Endothelial cell of umbilical vein (primary cell): ENCODE results near the gene PPP1R12A. TPM values are rescaled to one million over a fixed set of nuclear protein-coding genes. Genes with fewer than 3 reads are reported as not detected.
"Not testable (repeated sequence)": the region's sequence is repeated elsewhere in the genome, so short reads cannot be mapped to it uniquely, and the experiment has no call there.

Experiments
- BruUV-seq: library from RNA; stranded (reverse); fragments of 400-500 nt; replicated peaks from 2 replicates; lab custom pipeline; 2021; lab: Mats Ljungman, UMichigan
- CTCF ChIA-PET: fragments of 300-600, 350-600 bp; sonication (Branson Sonifier 250); formaldehyde crosslinking; loops from one replicate; lab custom pipeline; 2021; ENCODE audit warnings: antibody characterized with exemption, inconsistent platforms; lab: Charles Lee
- POLR2A ChIA-PET: fragments of 300-600, 350-600 bp; sonication (Branson Sonifier 250); formaldehyde crosslinking; loops from one replicate; lab custom pipeline; 2021; ENCODE audit warnings: antibody characterized with exemption, inconsistent platforms; lab: Charles Lee
- DNase-seq: peaks from one replicate; pipeline ENCODE4 v3.0.0-alpha.2; 2011; ENCODE audit warnings: low read depth, low spot score
- FAIRE-seq: peaks from 2 replicates; lab custom pipeline; 2011; peaks lifted over from hg19 to GRCh38; lab: Jason Lieb, UNC
- H2AFZ ChIP-seq: 2 replicates; pipeline ENCODE4 v1.6.0; 2012; ENCODE audit warnings: low read depth, low read length, control low read depth, inconsistent platforms
- H3K27ac ChIP-seq: 2 replicates; pipeline ENCODE4 v1.5.1; 2011; ENCODE audit warnings: low read depth, mild to moderate bottlenecking, control low read depth, low read length, moderate library complexity; ENCODE audit not compliant: insufficient read depth
- H3K27me3 ChIP-seq, 2 experiments: 2 replicates each; pipeline versions ENCODE4 v1.6.0 to v1.6.1; 2011; ENCODE audit warnings: low read length in 2 of 2, mixed read lengths in 1 of 2; ENCODE audit not compliant: control insufficient read depth in 2 of 2, insufficient read depth in 2 of 2
- H3K36me3 ChIP-seq, 2 experiments: 2 replicates in 1 of 2; 3 replicates in 1 of 2; pipeline ENCODE4 v1.5.1; 2011; ENCODE audit warnings: low read length in 2 of 2, mild to moderate bottlenecking in 1 of 2, moderate library complexity in 1 of 2; ENCODE audit not compliant: control insufficient read depth in 2 of 2, insufficient read depth in 2 of 2; ENCODE audit errors: extremely low read depth in 1 of 2
- H3K4me1 ChIP-seq: 3 replicates; pipeline ENCODE4 v1.5.1; 2011; ENCODE audit warnings: mild to moderate bottlenecking, low read length; ENCODE audit not compliant: control insufficient read depth, insufficient read depth; ENCODE audit errors: extremely low read depth
- H3K4me2 ChIP-seq: 2 replicates; pipeline ENCODE4 v1.6.1; 2011; ENCODE audit warnings: low read length, control low read depth, mixed read lengths; ENCODE audit not compliant: insufficient read depth
- H3K4me3 ChIP-seq, 3 experiments: fragments of 200-600 bp in 1 of 3; sonication (generic), shearing (Covaris generic) in 1 of 3; replicated peaks in 1 of 3; 2 replicates each; pipeline ENCODE4 v1.5.1; 2011 to 2016; ENCODE audit warnings: control low read depth in 3 of 3, low read length in 3 of 3, mild to moderate bottlenecking in 2 of 3, inconsistent platforms in 1 of 3, low read depth in 1 of 3, moderate library complexity in 1 of 3; ENCODE audit not compliant: insufficient read depth in 1 of 3
- H3K79me2 ChIP-seq: 2 replicates; pipeline ENCODE4 v1.6.0; 2012; ENCODE audit warnings: low read length, inconsistent platforms; ENCODE audit not compliant: control insufficient read depth, insufficient read depth
- H3K9ac ChIP-seq: replicated peaks from 2 replicates; pipeline ENCODE3; 2011; ENCODE audit warnings: low read length, control low read depth; ENCODE audit not compliant: insufficient read depth; ENCODE audit errors: extremely low read depth
- H3K9me1 ChIP-seq: replicated peaks from 3 replicates; pipeline ENCODE4 v1.6.0; 2011; ENCODE audit warnings: mild to moderate bottlenecking, low read length; ENCODE audit not compliant: control insufficient read depth, insufficient read depth; ENCODE audit errors: extremely low read depth
- H3K9me3 ChIP-seq: replicated peaks from 2 replicates; pipeline ENCODE4 v1.5.1; 2012; ENCODE audit warnings: low read length, inconsistent platforms; ENCODE audit not compliant: control insufficient read depth, insufficient read depth
- H4K20me1 ChIP-seq: replicated peaks from 2 replicates; pipeline ENCODE3; 2011; ENCODE audit warnings: mild to moderate bottlenecking, low read length; ENCODE audit not compliant: control insufficient read depth, insufficient read depth; ENCODE audit errors: extremely low read depth
- EZH2 ChIP-seq: IDR thresholded peaks from 2 replicates; pipeline ENCODE4 v1.6.1; 2012; ENCODE audit warnings: borderline replicate concordance, low read depth, mild to moderate bottlenecking, moderate library complexity, low read length, inconsistent platforms; ENCODE audit not compliant: severe bottlenecking
- FOS ChIP-seq: IDR thresholded peaks from 2 replicates; pipeline ENCODE4 v1.6.1; 2011; ENCODE audit warnings: mild to moderate bottlenecking, low read length, moderate library complexity, borderline replicate concordance; ENCODE audit not compliant: insufficient read depth
- GATA2 ChIP-seq: IDR thresholded peaks from 2 replicates; pipeline ENCODE4 v1.7.0; 2011; ENCODE audit warnings: low read depth, mild to moderate bottlenecking, moderate library complexity, mixed read lengths, low read length; ENCODE audit not compliant: insufficient read length, insufficient read depth
- JUN ChIP-seq: IDR thresholded peaks from 2 replicates; pipeline ENCODE4 v1.6.1; 2011; ENCODE audit warnings: borderline replicate concordance, low read depth; ENCODE audit not compliant: insufficient read length, insufficient read depth
- MYC ChIP-seq: IDR thresholded peaks from one replicate; pipeline ENCODE4 v1.6.1; 2011; ENCODE audit warnings: mild to moderate bottlenecking, low read depth, low read length
- POLR2A ChIP-seq: IDR thresholded peaks from 2 replicates; pipeline ENCODE4 v1.6.1; 2012; ENCODE audit warnings: low read depth, mild to moderate bottlenecking, control low read depth, low read length
- POLR2AphosphoS5 ChIP-seq: IDR thresholded peaks from 2 replicates; pipeline ENCODE4 v1.6.1; 2012; ENCODE audit warnings: low read depth, mild to moderate bottlenecking, control low read depth, low read length, moderate library complexity; ENCODE audit not compliant: insufficient read depth
- dilution Hi-C: fragments of 300-500 bp; cut with MboI; formaldehyde crosslinking; loops from one replicate; pipeline ENCODE4 v1.15.0; 2019; ENCODE audit warnings: low sequenced_read_pairs; ENCODE audit not compliant: extremely low pct_ligation_motif_present
- intact Hi-C: fragments of 100-400 bp; cut with micrococcal nuclease; formaldehyde crosslinking; loops from one replicate; pipeline ENCODE4 v1.10.0; 2022
- polyA plus RNA-seq, 4 experiments: library from polyadenylated mRNA; depleted of rRNA in 3 of 4; stranded (reverse) in 3 of 4; unstranded in 1 of 4; fragments of >200 nt; gene quantifications; 2 replicates each; pipeline versions ENCODE4 v1.2.1 to v1.2.3, GENCODE V29; 2011 to 2012; ENCODE audit warnings: missing spikeins in 1 of 4
- total RNA-seq: library from RNA; stranded (reverse); gene quantifications from 2 replicates; pipeline ENCODE4 v1.2.3, GENCODE V29; 2021
- TF ChIP-seq, protein P1 (sequence below), 2 donors: IDR thresholded peaks; 1 replicate in 1 of 2; 2 replicates in 1 of 2; pipeline ENCODE4 v1.5.1; 2011; ENCODE audit warnings: low read length in 2 of 2, mild to moderate bottlenecking in 2 of 2, moderate library complexity in 2 of 2, control low read depth in 1 of 2, inconsistent platforms in 1 of 2, low read depth in 1 of 2; ENCODE audit not compliant: insufficient read depth in 1 of 2; ENCODE audit errors: extremely low read depth in 1 of 2
- TF ChIP-seq, protein P2 (sequence below): IDR thresholded peaks from 2 replicates; pipeline ENCODE4 v1.6.1; 2011; ENCODE audit not compliant: insufficient read depth, insufficient read length

PPP1R12A gene
- total and polyA plus RNA-seq, 2 donors (not counting 3 experiments of a cell fraction or from before 2014, with no cell fraction given) = 12.9 to 83.9 TPM

DNA sequence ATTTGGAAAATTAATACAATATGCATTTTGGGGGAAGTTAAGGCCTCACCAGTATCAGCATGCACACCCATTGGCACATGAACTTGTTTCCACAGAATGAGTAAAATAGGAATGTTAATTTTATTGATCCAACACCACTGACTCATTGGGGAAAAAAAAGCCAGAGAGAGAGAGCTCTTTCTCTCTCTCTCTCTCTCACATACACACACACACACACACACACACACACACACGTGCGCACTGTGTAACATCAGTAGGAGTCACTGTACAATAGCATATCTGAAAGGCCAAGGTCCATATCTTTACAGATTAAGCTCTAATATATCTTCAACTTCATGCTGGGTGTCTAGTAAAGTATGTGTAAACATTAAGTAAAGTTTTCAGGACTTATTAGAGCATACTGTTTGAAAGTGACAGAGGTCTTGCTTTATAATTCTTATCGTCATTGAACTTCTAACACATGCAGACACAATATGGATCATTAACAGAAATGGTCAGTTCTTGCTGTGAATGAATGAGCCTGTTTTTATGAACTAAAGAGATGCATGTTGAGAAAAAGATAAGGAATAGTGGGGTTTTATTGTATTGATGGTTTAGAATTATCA lies 43.1 kb upstream of the PPP1R12A start:
- H2AFZ ChIP-seq, H3K9me1 ChIP-seq, intact Hi-C loops, POLR2A ChIA-PET, dilution Hi-C loops, DNase-seq, H3K27ac ChIP-seq, BruUV-seq, H3K4me2 ChIP-seq, H3K79me2 ChIP-seq, H3K36me3 ChIP-seq, H3K9me3 ChIP-seq, H3K4me3 ChIP-seq, H3K9ac ChIP-seq, H3K27me3 ChIP-seq, H3K4me1 ChIP-seq, H4K20me1 ChIP-seq, CTCF ChIA-PET: not testable (repeated sequence)
- FAIRE-seq = peak; percentile 59

- Histone ChIP-seq H3K4me2 (no peak overlapping the region), H3K9me3 (no peaks in the 10 kb centered on the region), H3K9ac (no peak overlapping the region), H3K36me3 (no peaks in the 10 kb centered on the region), H3K4me1 (no peaks in the 10 kb centered on the region), H3K27me3 (no peaks in the 10 kb centered on the region), H3K79me2 (no peaks in the 10 kb centered on the region), H3K4me3 (no peak overlapping the region), H3K9me1 (no peaks in the 10 kb centered on the region), H3K27ac (no peak overlapping the region), H2AFZ (no peak overlapping the region), H4K20me1 (no peaks in the 10 kb centered on the region)
- FAIRE-seq (no peak), DNase-seq (no peak)
- ChIA-PET CTCF (interaction anchor here (1.6 to 4.3 kb wide), 3 partner anchors 11 to 41 kb away, joined by 3 to 15 read pairs (median 6); no protein-coding TSS in a partner anchor), POLR2A (no interaction called here)
- no TSS peak for BruUV-seq
- intact Hi-C loops (no loop called here), dilution Hi-C loops (no loop called here)
- no peak for TF ChIP-seq FOS
- no peak for TF ChIP-seq POLR2AphosphoS5
- no peak for TF ChIP-seq POLR2A
- TF ChIP-seq, protein P1, sequence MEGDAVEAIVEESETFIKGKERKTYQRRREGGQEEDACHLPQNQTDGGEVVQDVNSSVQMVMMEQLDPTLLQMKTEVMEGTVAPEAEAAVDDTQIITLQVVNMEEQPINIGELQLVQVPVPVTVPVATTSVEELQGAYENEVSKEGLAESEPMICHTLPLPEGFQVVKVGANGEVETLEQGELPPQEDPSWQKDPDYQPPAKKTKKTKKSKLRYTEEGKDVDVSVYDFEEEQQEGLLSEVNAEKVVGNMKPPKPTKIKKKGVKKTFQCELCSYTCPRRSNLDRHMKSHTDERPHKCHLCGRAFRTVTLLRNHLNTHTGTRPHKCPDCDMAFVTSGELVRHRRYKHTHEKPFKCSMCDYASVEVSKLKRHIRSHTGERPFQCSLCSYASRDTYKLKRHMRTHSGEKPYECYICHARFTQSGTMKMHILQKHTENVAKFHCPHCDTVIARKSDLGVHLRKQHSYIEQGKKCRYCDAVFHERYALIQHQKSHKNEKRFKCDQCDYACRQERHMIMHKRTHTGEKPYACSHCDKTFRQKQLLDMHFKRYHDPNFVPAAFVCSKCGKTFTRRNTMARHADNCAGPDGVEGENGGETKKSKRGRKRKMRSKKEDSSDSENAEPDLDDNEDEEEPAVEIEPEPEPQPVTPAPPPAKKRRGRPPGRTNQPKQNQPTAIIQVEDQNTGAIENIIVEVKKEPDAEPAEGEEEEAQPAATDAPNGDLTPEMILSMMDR (IDR thresholded peaks at IDR 0.05; ENCODE audit: extremely low read depth in 1 of 2, insufficient read depth in 1 of 2, low read depth in 1 of 2, low read length in 2 of 2) = no peak
- TF ChIP-seq, protein P2, sequence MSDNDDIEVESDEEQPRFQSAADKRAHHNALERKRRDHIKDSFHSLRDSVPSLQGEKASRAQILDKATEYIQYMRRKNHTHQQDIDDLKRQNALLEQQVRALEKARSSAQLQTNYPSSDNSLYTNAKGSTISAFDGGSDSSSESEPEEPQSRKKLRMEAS = no peak
- TF ChIP-seq JUN = no peak
- no peak for TF ChIP-seq GATA2
- no peak for TF ChIP-seq MYC
- no peak for TF ChIP-seq EZH2
Measured at GRCh38 chr12:79975143-79975542, 40.2 kb upstream of the PPP1R12A start.
